Left lung (tissue), 10 donors: ENCODE data around the gene HLF. TPM values are rescaled to one million over a fixed set of nuclear protein-coding genes. Genes with fewer than 3 reads are reported as not detected.

Source experiments
- ATAC-seq: fragments of 200-7000 bp; cut with Tn5 transposase; one replicate; pipeline ENCODE4 v1.9.1; 2020; ENCODE audit warnings: moderate library complexity
- DNase-seq, 4 donors: peaks; one replicate each; pipeline ENCODE4 v3.0.0-alpha.2; 2013 to 2020
- H3K27ac ChIP-seq, 2 donors: fragments of 200-600 bp; sonication (generic) in 1 of 2; one replicate each; pipeline versions ENCODE4 v1.5.0 to v1.8.0; 2020 to 2021
- H3K27me3 ChIP-seq, 2 donors: fragments of 200-600 bp; sonication (generic) in 1 of 2; one replicate each; pipeline versions ENCODE4 v1.5.0 to v1.8.0; 2020 to 2021
- H3K36me3 ChIP-seq, 2 donors: fragments of 200-600 bp; sonication (generic) in 1 of 2; one replicate each; pipeline versions ENCODE4 v1.5.0 to v1.8.0; 2020 to 2021
- H3K4me1 ChIP-seq, 2 donors: fragments of 200-600 bp; one replicate each; pipeline ENCODE4 v1.8.0; 2021
- H3K4me3 ChIP-seq, 2 donors: fragments of 200-600 bp; sonication (generic) in 1 of 2; one replicate each; pipeline versions ENCODE4 v1.5.0 to v1.8.0; 2020 to 2021; ENCODE audit warnings: mild to moderate bottlenecking in 1 of 2
- H3K9me3 ChIP-seq, 2 donors: fragments of 200-600 bp; sonication (generic) in 1 of 2; one replicate each; pipeline versions ENCODE4 v1.5.0 to v1.8.0; 2020 to 2021
- CTCF ChIP-seq, 2 donors: fragments of 200-600 bp; sonication (generic) in 1 of 2; IDR thresholded peaks; one replicate each; pipeline versions ENCODE4 v1.5.0 to v1.8.0; 2021; ENCODE audit warnings: antibody characterized with exemption in 2 of 2
- intact Hi-C, 2 donors: fragments of 100-400 bp; cut with DNase I; formaldehyde crosslinking; loops; one replicate each; pipeline versions ENCODE4 v1.11.2 to v1.14.2; 2022
- polyA plus RNA-seq, 6 donors: library from polyadenylated mRNA; unstranded; fragments of 120-200 nt; gene quantifications; one replicate each; pipeline ENCODE4 v1.2.1, GENCODE V29; 2013; ENCODE audit not compliant: insufficient read length in 6 of 6
- total RNA-seq, 2 donors: library from RNA; stranded (reverse); fragmentation: NEBNext Ultra II Directional; extraction: Animal tissue kit (Norgen Biotek cat#: 25700); gene quantifications; one replicate each; pipeline ENCODE4 v1.2.1, GENCODE V29; 2021
- donor health status: DM: no; HTN: yes; CAD: no.
- donor health status: DM: no; HTN: no; CAD: no.

HLF gene
- total and polyA plus RNA-seq, 8 donors = 3.0 to 9.9 (median 4.8) TPM

- H3K27me3 ChIP-seq = no peaks in the 10 kb centered on the region
- no peak overlapping the region for H3K27ac ChIP-seq
- no peaks in the 10 kb centered on the region for H3K4me1 ChIP-seq
- DNase-seq (no peak), ATAC-seq (peak; percentile 32)
- intact Hi-C loops = loop anchor here in 1 of 2 donors (10.0 kb wide), 1 partner anchor 347 kb away; no protein-coding TSS in a partner anchor
- no peak overlapping the region for H3K4me3 ChIP-seq
- TF ChIP-seq CTCF (IDR thresholded peaks at IDR 0.05) = no peak
- H3K36me3 ChIP-seq = no peaks in the 10 kb centered on the region
- no peaks in the 10 kb centered on the region for H3K9me3 ChIP-seq
Measured at GRCh38 chr17:55341432-55341831, 76.7 kb downstream of the HLF start.

- Histone ChIP-seq H3K27me3 (no peaks in the 10 kb centered on the region), H3K4me3 (no peak overlapping the region), H3K4me1 (no peaks in the 10 kb centered on the region), H3K27ac (no peak overlapping the region), H3K36me3 (no peaks in the 10 kb centered on the region), H3K9me3 (no peaks in the 10 kb centered on the region)
- no peak for TF ChIP-seq CTCF (IDR thresholded peaks at IDR 0.05)
- ATAC-seq (no peak), DNase-seq (no peak)
- intact Hi-C loops = loop anchor here in 1 of 2 donors (10.0 kb wide), 1 partner anchor 348 kb away; no protein-coding TSS in a partner anchor
Measured at GRCh38 chr17:55342800-55343585, 78.2 kb downstream of the HLF start.

- DNase-seq = no peak
- H3K27ac ChIP-seq = no peak overlapping the region
- no peak for TF ChIP-seq CTCF (IDR thresholded peaks at IDR 0.05)
- H3K9me3 ChIP-seq = no peaks in the 10 kb centered on the region
- H3K4me3 ChIP-seq = no peak overlapping the region
- no peaks in the 10 kb centered on the region for H3K36me3 ChIP-seq
- no peaks in the 10 kb centered on the region for H3K27me3 ChIP-seq
- intact Hi-C loops = loop anchor here in 1 of 2 donors (10.0 kb wide), 1 partner anchor 349 kb away; no protein-coding TSS in a partner anchor
- no peaks in the 10 kb centered on the region for H3K4me1 ChIP-seq
- no peak for ATAC-seq
Measured at GRCh38 chr17:55343900-55344513, 79.2 kb downstream of the HLF start.

- H3K36me3 ChIP-seq = no peaks in the 10 kb centered on the region
- no peak for ATAC-seq
- no peak for DNase-seq
- no peaks in the 10 kb centered on the region for H3K9me3 ChIP-seq
- no peak overlapping the region for H3K27ac ChIP-seq
- no peaks in the 10 kb centered on the region for H3K27me3 ChIP-seq
- no peak overlapping the region for H3K4me3 ChIP-seq
- no peaks in the 10 kb centered on the region for H3K4me1 ChIP-seq
- no peak for TF ChIP-seq CTCF (IDR thresholded peaks at IDR 0.05)
- intact Hi-C loops = loop anchor here in 1 of 2 donors (10.0 kb wide), 1 partner anchor 350 kb away; no protein-coding TSS in a partner anchor
Measured at GRCh38 chr17:55344514-55344997, 79.8 kb downstream of the HLF start.

GRCh38 chr17:55345132-55345531, 80.4 kb downstream of the HLF start:
- Histone ChIP-seq H3K9me3 (no peaks in the 10 kb centered on the region), H3K4me3 (no peak overlapping the region), H3K36me3 (no peaks in the 10 kb centered on the region), H3K27me3 (no peaks in the 10 kb centered on the region), H3K27ac (no peak overlapping the region), H3K4me1 (no peaks in the 10 kb centered on the region)
- no peak for TF ChIP-seq CTCF (IDR thresholded peaks at IDR 0.05)
- intact Hi-C loops = loop anchor here in 1 of 2 donors (10.0 kb wide), 1 partner anchor 350 kb away; no protein-coding TSS in a partner anchor
- ATAC-seq (no peak), DNase-seq (no peak)
